Stimulated activated CD8-positive, alpha-beta memory T cell treated with anti-CD3 and anti-CD28 coated beads, Interleukin-12 subunit alpha, Interleukin-12 subunit beta, amount 100 ng/mL, for 1 hour (primary cell): ENCODE data around the gene AGT.
"Not testable (repeated sequence)": the region's sequence is repeated elsewhere in the genome, so short reads cannot be mapped to it uniquely, and the experiment has no call there.

Source experiments
- DNase-seq: peaks from one replicate; pipeline ENCODE4 v3.0.0-alpha.2; 2020; ENCODE audit warnings: low read depth

Gene AGT

DNA sequence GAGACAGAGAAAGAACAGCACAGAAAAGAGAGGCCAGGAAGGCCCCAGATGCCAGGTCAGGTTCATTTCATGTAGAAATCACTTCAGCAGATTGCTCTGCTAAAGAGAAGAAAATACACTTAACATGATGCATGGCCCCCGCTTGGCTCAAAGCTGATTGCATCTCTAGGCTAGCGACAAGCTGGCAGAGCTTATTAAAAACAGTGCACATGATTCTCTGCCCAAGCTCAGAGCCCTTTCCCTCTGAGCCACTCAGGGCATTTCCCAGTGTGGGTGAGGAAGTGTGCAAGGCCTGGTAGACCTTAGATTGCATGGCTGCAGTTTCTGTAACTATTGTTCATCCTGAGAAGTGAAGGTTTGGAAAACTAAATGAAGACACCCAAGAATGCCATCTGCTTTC lies 30.0 kb upstream of the AGT start:
- no peak for DNase-seq

DNA sequence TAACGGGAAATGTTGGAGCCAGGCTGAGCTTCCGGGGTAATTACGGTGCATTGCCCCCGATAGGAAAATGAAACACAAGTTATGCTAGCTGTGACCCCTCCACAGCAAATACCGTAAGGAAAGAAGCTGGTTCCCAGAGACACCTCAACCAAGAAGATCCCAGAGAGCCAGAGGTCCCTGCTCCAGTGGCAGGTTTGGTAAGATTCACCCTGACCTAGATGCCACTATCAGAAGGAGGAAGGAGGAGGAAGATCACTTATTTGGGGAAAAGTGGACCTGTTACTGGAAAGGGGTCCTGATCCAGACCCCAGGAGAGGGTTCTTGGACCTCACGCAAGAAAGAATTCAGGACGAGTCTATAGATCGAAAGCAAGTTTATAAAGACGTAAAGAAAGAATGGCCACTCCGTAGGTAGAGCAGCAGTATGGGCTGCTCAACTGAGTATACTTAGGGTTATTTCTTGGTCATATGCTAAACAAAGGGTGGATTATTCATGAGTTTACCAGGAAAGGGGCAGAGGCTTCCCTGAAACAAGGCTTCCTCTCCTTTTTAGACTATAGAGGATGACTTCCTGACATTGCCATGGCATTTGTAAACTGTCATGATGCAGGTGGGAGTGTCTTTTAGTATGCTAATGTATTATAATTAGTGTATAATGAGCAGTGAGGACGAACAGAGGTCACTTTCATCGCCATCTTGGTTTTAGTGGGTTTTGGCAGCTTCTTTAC lies 25.8 kb upstream of the AGT start:
- DNase-seq: no peak

DNA sequence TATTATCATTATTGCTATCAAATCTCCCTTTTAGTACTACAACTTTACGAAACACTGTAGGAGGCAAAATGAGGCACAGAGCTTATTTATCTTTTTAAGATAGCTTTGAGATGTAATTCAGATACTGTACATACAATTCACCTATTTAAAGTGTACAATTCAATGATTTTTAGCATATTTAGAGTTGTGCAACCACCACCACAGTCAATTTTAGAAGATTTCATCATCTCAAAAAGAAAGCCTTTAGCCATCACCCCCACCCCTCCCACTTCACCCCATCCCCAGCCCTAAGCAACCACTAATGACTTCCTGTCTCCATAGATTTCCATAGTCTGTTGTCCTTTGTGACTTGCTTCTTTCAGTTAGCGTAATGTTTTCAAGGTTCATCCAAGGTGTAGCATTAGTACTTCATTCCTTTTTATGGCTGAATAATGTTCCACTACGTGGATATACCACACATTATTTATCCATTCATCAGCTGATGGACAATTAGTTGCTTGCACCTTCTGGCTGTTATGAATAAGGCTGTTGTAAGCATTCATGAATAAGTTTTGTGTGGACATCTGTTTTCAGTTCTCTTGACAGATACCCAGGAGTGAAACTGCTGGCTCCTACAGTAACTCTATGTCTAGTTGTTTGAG lies 23.8 kb upstream of the AGT start:
- no peak for DNase-seq

DNA sequence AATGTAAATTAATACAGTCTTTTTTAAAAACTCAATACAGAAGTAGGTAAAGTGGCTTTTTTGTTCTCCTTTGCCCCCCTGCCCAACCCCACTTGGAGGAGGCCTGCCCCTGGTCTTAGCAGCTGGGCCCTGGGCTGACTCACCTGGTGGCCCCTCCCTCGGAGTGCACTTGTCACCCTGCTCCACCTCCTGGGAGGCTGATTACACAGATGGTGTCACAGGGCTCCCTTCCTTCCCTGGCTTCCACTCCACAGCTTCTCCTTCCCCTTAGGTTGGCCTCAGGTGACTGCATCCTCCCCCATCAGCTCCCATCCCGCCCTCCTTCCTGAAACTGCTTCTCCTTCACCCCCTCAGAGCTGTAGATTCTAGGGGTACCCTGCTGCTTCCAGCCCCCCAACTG lies 21.5 kb upstream of the AGT start:
- DNase-seq: no peak

DNA sequence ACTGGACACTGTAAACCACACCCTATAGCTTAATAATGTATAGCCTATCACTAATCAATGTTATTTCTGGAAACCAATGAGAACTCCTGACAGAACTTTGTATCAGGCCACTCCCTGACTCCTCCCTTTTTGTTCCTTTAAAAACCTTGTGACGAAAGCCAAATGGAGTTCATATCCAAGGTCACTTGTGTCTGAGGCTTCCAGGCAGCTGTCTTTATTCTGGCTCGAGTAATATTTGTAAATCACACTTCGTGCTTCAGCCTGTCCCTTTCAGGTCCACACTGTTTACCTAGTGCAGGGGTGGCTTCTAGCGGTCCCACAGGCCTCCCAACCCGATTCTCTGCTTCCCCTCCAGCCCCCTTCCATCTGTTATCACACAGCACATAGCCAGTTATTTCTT lies 17.1 kb upstream of the AGT start:
- no peak for DNase-seq

DNA sequence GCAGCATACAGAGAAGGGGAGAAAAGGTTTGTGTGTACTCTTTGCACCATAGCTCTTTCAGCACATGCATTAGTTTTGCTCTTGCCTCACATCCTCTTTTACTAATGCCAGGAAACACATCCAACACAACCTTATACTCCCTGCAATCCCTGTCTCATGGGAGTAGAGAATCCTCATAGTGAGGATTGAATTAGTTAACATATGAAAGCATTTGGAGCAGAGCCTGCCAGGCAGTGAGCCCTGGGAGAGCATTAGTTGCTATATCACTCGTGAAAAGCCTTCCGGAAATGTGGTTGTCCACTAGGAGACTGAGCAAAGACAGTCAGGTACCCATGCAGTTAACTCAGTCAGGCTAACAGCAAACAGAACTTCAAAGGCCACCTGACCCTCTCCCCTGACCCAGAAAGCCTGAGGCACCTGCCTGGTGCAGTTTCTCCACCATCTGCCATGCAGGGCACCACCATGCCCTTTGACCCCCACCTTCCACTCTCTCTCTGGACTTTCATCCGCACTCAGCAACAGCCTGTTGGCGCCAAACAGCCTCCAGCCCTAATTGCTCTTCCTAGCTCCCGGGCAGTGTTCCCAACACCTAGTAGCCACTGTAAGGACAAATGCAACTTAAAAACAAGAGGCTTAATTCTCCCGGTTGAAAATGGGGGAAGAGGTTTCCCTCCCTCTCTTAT lies 14.9 kb upstream of the AGT start:
- DNase-seq: no peak

DNA sequence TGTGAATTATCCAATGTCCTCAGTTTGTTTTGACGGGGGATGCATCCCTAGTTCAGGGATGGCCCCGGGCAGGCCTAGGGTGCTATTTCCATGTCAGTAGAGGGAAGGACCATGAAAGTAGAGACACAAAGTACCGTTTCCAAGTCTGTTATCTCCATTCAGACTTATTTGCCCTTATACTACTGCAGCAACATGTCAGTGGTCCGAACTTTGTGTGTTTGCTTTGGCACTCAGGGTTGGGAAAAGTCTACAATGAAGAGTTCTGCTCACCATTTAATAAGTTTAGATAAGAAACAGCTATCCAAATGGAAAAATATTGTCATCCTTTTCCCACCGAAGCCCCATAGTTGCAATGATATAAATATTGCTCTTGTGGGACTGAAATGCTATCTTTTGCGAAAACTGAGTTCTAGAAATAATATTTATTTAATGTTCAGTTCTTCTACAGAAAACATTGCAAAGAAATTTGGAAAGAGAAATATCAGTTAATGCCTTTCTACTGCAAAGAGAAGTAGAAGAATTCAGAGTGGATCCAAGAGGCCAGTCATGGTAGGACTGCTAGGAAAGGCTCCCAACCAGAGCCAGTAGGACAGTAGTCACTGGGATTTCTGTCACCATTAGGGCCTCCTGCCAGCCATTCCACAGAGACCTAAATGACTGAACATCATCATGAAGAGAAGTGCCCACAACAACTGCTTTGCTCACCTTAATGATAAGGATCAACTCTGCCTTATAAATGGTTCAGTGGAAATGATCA lies 11.5 kb upstream of the AGT start:
- no peak for DNase-seq

DNA sequence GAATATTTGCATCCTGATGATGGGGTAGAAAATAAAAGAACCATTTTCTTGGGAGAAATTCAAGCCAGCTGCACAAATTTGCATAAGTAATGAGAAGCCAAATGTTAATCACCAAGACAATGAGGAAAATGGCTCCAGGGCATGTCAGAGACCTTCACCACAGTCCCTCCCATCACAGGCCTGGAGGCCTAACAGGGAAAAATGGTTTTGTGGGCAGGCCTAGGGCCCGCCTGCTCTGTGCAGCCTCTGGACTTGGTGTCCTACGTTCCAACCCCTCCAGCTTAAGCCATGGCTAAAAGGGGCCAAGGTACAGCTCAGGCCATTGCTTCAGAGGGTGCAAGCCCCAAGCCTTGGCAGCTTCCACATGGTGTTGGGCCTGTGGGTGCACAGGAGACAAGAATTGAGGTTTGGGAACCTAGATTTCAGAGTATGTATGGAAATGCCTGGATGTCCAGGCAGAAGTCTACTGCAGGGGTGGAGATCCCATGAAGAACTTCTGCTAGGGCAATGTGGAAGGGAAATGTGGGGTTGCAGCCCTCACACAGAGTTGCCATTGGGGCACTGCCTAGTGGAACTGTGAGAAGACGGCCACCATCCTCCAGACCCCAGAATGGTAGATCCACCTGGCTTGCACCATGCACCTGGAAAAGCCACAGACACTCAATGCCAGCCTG lies 8.1 kb upstream of the AGT start:
- not testable (repeated sequence) for DNase-seq

DNA sequence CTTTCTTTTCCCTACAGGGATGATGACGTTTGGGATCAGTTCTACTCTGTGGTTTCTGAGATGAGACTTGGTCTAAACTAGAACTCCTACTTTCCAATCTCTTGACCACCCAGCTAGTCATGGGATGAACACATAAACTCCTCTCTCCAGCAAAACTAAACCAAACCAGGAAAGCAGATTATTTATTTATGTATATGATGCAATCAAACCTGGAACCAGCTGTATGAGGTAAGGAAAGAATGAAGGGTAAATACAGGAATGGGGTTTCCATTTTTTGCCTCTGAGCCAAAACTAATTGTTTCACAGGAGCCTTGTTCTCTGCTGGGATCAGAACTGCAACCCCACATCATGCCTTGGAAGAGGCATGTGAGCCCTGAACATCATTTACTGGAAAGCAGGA lies 3.3 kb upstream of the AGT start:
- no peak for DNase-seq

DNA sequence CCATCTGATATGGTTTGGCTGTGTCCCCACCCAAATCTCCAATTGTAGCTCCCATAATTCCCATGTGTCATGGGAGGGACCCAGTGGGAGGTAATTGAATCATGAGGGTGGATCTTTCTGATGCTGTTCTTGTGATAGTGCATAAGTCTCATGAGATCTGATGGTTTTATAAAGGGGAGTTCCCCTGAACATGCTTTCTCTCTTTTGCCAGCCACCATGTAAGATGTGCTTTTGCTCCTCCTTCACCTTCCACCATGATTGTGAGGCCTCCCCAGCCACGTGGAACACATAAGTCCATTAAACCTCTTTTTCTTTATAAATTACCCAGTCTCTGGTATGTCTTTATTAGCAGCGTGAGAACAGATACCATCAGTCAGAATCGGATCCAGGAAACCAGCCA lies 2.5 kb upstream of the AGT start:
- DNase-seq: not testable (repeated sequence)

DNA sequence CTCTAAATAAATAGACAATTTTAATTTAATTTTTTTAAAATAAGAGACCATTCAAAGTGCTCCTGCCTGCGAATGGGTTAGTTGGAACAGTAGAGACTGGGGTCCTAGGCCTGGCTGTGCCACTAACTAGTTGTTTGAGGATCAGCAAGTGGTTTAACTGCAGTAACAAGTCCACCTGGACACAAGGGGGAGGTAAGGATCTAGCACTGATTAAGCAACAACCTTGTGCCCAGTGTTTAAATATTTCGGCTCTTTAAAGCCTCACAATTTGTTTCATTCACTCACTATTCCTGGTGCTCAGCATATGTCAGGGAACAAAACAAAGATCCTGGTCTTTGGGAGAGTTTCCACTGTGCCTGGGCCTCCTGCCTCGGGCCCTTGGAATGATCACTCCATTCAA lies 1.6 kb upstream of the AGT start:
- no peak for DNase-seq

DNA sequence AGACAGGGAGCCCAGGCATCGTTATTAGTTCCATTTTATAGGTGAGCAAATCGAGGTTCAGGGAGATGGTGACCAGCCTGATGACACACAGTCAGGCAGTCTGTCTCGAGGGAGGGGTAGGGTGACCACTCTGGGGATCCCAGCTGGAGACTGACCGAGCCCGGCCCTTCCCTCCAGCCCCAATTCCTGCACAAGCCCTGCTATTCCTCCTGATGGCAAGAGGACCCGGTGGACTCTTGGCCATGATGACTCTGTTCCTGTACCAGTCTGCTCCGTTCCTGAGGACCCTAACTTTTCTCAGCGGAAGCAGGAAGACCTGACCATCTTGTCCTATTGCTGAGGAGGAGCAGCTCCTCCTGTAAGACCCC lies 391 bp downstream of the AGT start:
- no peak for DNase-seq

DNA sequence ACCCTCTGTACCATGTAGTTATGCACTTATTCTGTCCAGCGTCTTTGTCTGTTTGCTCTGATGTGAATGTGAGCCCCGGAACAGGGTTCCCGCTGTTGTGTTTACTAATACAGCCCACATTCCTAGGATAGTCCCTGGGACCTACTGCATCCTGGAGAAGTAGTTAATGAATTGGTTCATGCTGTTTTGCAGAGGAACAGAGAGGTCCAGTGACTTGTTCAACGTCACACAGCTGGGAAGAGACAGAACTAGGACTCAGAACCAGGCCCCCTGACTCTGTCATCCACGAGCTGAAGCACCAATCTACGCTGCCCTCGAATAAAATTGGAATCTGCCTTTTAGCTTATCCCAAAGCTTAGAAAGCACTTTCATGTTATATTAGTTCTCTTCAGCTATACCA lies 784 bp downstream of the AGT start:
- no peak for DNase-seq

DNA sequence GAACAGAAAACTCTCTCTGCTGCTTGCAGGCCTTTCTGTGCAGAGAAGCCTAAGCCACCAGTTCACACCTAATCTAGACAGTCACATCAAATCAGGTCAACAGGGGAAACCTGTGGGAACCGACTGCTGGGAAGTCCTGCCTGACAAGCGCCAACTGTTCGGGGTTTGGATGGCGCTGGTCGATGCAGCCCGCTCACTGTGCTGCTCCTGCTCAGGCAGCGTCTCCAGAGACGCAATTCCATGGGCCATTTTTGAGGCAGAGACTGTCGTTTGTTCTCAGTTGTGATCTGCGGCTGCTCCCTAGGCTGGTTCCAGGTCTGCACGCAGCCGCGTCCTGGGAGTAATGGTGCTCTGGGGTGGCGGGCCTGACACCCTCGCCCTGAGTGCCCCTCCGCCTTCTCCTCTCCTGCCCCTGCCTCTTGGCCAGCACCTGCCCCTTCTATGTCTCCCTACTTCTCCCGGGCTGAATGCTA lies 1.4 kb downstream of the AGT start:
- DNase-seq: no peak

DNA sequence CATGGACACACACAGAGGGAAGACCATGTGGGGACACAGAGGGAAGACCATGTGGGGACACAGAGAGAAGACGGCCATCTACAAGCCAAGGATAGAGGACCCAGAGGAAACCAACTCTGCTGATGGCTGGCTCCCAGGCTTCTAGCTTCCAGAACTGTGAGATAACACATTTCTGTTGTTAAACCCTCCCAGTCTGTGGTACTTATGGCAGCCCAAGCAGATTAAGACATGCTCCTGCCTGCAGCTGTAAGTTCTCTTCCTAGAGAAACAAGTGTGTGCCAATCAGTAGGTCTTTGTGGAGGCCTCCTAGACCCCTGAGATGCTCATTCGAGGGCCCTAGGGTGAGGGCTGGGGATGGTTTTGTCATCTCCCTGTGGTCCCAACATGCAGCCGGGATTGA lies 2.7 kb downstream of the AGT start:
- no peak for DNase-seq

DNA sequence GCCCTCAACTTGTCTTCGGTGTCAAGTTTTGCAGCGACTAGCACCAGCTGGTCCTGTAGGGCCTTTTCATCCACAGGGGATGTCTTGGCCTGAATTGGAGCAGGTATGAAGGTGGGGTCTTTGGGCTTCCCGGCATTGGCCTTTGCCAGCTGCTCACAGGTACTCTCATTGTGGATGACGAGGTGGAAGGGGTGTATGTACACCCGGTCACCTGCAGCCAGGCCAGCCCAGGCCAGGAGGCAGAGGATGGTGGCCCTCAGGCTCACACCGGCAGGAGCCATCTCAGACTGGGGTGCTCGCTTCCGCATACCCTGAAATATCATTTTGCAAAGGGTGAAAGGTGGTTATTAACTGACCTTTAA lies 3.4 kb downstream of the AGT start:
- no peak for DNase-seq

DNA sequence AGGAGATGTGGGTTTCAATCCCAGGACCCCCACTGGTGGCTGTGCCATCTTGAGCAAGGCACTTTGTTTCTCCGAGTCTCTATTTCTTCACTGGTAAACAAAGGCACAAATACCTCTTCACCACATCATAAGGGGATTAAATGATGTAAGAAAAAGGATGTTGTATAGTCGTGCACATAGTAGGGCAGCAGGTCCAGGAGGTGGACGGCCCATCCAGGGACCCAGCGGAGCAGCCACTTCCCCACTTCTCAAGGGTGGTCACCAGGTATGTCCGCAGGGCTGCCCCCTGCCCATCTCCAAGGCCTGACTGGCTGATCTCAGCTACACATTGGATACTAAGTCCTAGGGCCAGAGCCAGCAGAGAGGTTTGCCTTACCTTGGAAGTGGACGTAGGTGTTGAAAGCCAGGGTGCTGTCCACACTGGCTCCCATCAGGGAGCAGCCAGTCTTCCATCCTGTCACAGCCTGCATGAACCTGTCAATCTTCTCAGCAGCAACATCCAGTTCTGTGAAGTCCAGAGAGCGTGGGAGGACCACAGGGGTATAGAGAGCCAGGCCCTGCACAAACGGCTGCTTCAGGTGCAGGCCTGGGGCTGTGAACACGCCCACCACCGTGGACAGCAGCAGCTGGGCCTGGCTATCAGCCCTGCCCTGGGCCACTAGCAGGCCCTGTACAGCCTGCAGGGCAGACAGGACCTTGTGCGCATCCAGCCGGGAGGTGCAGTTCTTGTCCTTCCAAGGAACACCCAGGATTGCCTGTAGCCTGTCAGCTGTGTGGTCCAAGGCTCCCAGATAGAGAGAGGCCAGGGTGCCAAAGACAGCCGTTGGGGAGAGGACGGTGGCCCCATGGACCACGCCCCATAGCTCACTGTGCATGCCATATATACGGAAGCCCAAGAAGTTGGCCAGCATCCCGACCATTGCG lies 4.0 kb downstream of the AGT start:
- DNase-seq: no peak

DNA sequence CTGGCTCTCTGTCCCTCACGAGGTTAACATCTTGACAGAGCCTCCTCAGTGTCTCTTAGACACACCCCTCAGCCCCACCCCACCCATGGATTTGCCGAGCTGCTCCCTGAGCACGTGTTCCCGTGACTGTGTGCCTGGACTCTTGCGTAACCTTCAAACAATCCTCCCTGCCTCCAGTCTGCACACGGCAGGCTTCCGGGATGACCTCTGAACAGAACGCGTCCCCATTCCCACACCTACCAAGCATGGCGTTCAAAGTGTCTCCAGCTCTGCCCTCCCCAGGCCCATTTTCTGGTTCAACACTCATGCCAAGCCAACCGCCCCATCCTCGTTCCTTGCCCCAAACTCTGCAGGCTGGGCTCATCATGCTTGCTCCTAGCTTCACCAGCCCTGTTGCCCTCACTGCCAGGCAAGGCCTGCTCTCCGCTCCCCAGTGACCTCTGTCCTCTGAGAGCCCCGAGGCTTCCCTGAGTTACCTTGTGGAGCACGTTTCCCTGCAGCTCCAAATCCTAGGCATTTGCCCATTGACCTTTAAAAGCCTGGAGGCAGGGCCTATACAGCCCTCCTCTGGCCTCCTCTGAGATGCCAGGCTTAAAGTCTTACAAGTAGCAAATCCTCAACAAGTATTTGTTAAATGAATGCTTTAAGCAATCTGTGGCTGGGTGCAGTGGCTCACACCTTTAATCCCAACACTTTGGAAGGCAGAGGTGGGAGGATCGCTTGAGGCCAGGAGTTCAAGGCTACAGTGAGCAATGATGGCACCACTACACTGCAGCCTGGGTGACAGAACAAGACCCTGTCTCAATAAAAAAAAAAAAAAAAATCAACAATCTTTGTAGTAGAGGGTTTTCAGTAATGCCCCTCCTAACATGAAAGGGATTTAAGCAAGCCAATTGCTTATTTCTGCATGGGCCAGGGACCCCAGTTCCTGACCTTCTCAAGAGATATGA lies 5.0 kb downstream of the AGT start:
- no peak for DNase-seq

DNA sequence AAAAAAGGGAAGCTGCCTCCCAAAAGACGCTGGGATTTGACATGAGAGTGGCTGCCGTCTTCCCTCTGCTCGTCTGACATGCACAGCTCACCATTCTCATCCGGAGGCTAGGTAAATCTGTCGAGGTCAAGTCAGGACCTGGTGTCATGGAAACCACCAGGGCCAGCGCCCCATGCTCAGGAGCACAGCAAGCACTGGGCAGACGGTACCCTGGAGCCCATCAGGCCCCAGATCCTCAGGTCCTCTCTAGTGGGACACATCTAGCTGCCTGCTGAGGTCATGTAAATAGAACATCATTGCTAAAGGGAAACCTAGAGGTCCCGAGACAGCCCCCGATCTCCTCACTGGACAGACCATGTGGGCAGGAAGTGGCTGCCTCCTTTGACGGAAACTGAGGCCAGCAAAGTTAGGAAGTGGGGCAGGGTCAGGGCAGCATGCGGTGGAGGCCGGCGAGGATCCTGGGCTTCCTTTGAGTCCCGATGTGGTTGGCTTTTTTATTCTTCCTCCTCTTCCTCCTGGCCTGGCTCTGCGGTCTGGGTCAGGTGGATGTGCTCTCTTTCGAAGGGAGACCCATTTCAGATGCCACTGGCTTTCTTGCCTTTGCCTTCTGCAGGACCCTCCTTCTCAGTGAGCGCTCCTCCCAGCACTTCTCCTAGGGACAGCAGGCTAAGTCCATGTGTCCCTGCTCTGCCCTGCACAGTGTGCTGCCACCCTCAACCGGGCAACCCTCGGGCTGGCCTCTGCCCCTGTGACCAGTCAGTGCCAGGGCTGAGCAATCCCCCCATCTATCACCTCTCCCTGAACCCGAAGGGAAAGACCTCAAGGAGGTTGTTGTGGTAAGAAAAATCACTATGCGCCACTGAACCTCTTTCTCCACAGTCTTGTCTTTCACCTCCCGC lies 5.9 kb downstream of the AGT start:
- DNase-seq: no peak
